Ectodermal cell (in vitro differentiated cells): Measurements from ENCODE around the gene CAMSAP1.

Source experiments
- H3K27ac ChIP-seq: 2 replicates; pipeline ENCODE4 v1.7.0; 2013; ENCODE audit warnings: mild to moderate bottlenecking, low read depth, low read length; ENCODE audit not compliant: insufficient read depth, poor library complexity, severe bottlenecking
- H3K27me3 ChIP-seq: 2 replicates; pipeline ENCODE4 v1.7.0; 2013; ENCODE audit warnings: mild to moderate bottlenecking, low read length; ENCODE audit not compliant: insufficient read depth, control insufficient read depth, poor library complexity, severe bottlenecking
- H3K36me3 ChIP-seq: one replicate; pipeline ENCODE4 v1.7.0; 2013; ENCODE audit warnings: low read length; ENCODE audit not compliant: control insufficient read depth, insufficient read depth
- H3K4me1 ChIP-seq: one replicate; pipeline ENCODE4 v1.7.0; 2013; ENCODE audit warnings: low read length; ENCODE audit not compliant: control insufficient read depth, insufficient read depth
- H3K4me3 ChIP-seq: 2 replicates; pipeline ENCODE4 v1.7.0; 2013; ENCODE audit warnings: low read depth, low read length, control low read depth; ENCODE audit not compliant: insufficient read depth
- H3K9me3 ChIP-seq: 2 replicates; pipeline ENCODE4 v1.7.0; 2013; ENCODE audit warnings: mild to moderate bottlenecking, low read length, moderate library complexity; ENCODE audit not compliant: control insufficient read depth
- WGBS, 2 experiments: methylation state at CpG; one replicate each; pipeline ENCODE4 v1.1.7; 2013; ENCODE audit warnings: missing lambda C conversion rate in 2 of 2; 5-methylcytosine and 5-hydroxymethylcytosine counted together

Gene CAMSAP1

GRCh38 chr9:135888126-135888765, 19.1 kb downstream of the CAMSAP1 start:
- no peaks in the 10 kb centered on the region for H3K36me3 ChIP-seq
- H3K27me3 ChIP-seq, result no peaks in the 10 kb centered on the region
- H3K9me3 ChIP-seq, result no peaks in the 10 kb centered on the region
- WGBS, 2 experiments, result 90% methylated on average over 22 of the region's 22 CpGs
- H3K4me3 ChIP-seq, result no peak overlapping the region
- no peak overlapping the region for H3K27ac ChIP-seq
- H3K4me1 ChIP-seq, result peaks cover 59% of the 10 kb centered on the region

GRCh38 chr9:135887585-135888050, 19.7 kb downstream of the CAMSAP1 start:
- no peaks in the 10 kb centered on the region for H3K9me3 ChIP-seq
- peaks cover 59% of the 10 kb centered on the region for H3K4me1 ChIP-seq
- no peaks in the 10 kb centered on the region for H3K27me3 ChIP-seq
- no peaks in the 10 kb centered on the region for H3K36me3 ChIP-seq
- WGBS, 2 experiments, result 54 to 56% methylated on average over 12 of the region's 12 CpGs
- H3K4me3 ChIP-seq, result no peak overlapping the region
- no peak overlapping the region for H3K27ac ChIP-seq

- Histone ChIP-seq H3K36me3 (no peaks in the 10 kb centered on the region), H3K9me3 (no peaks in the 10 kb centered on the region), H3K27me3 (no peaks in the 10 kb centered on the region), H3K4me1 (peaks cover 59% of the 10 kb centered on the region), H3K27ac (no peak overlapping the region), H3K4me3 (no peak overlapping the region)
- 86 to 87% methylated on average over 18 of the region's 18 CpGs for WGBS, 2 experiments
These were observed 20.3 kb downstream of the CAMSAP1 start for GRCh38 chr9:135887021-135887507.

- no peak overlapping the region for H3K27ac ChIP-seq
- no peaks in the 10 kb centered on the region for H3K27me3 ChIP-seq
- peaks cover 57% of the 10 kb centered on the region for H3K4me1 ChIP-seq
- no peaks in the 10 kb centered on the region for H3K9me3 ChIP-seq
- H3K4me3 ChIP-seq, result no peak overlapping the region
- 91 to 93% methylated on average over 21 of the region's 21 CpGs for WGBS, 2 experiments
- H3K36me3 ChIP-seq, result peaks cover 3% of the 10 kb centered on the region
These were observed 21.0 kb downstream of the CAMSAP1 start for GRCh38 chr9:135886147-135886981.

- no peak overlapping the region for H3K27ac ChIP-seq
- H3K4me1 ChIP-seq, result peaks cover 47% of the 10 kb centered on the region
- H3K36me3 ChIP-seq, result peaks cover 4% of the 10 kb centered on the region
- H3K9me3 ChIP-seq, result no peaks in the 10 kb centered on the region
- no peak overlapping the region for H3K4me3 ChIP-seq
- H3K27me3 ChIP-seq, result no peaks in the 10 kb centered on the region
- 93 to 94% methylated on average over 7 of the region's 7 CpGs for WGBS, 2 experiments
These were observed 22.1 kb downstream of the CAMSAP1 start for GRCh38 chr9:135885100-135885853.

GRCh38 chr9:135884328-135885035, 22.9 kb downstream of the CAMSAP1 start:
- Histone ChIP-seq H3K4me3 (no peak overlapping the region), H3K36me3 (peaks cover 4% of the 10 kb centered on the region)

GRCh38 chr9:135883410-135884089, 23.8 kb downstream of the CAMSAP1 start:
- WGBS, 2 experiments, result 92 to 93% methylated on average over 15 of the region's 15 CpGs
- H3K27ac ChIP-seq, result no peak overlapping the region
- peaks cover 4% of the 10 kb centered on the region for H3K36me3 ChIP-seq
- H3K4me3 ChIP-seq, result no peak overlapping the region
- no peaks in the 10 kb centered on the region for H3K9me3 ChIP-seq
- no peaks in the 10 kb centered on the region for H3K27me3 ChIP-seq
- peaks cover 38% of the 10 kb centered on the region for H3K4me1 ChIP-seq

More at GRCh38 chr9:135884328-135885035, 22.9 kb downstream of the CAMSAP1 start:
- no peaks in the 10 kb centered on the region for H3K9me3 ChIP-seq
- peaks cover 39% of the 10 kb centered on the region for H3K4me1 ChIP-seq
- WGBS, 2 experiments, result 90 to 92% methylated on average over 16 of the region's 16 CpGs
- no peak overlapping the region for H3K27ac ChIP-seq
- no peaks in the 10 kb centered on the region for H3K27me3 ChIP-seq

GRCh38 chr9:135882011-135882410, 25.3 kb downstream of the CAMSAP1 start:
- no peak overlapping the region for H3K27ac ChIP-seq
- H3K4me1 ChIP-seq, result peaks cover 24% of the 10 kb centered on the region
- H3K9me3 ChIP-seq, result no peaks in the 10 kb centered on the region
- no peaks in the 10 kb centered on the region for H3K27me3 ChIP-seq
- H3K4me3 ChIP-seq, result no peak overlapping the region
- 91% methylated on average over 12 of the region's 12 CpGs for WGBS, 2 experiments
- H3K36me3 ChIP-seq, result peaks cover 4% of the 10 kb centered on the region

GRCh38 chr9:135880438-135880837, 26.9 kb downstream of the CAMSAP1 start:
- no peaks in the 10 kb centered on the region for H3K27me3 ChIP-seq
- 82 to 84% methylated on average over 12 of the region's 12 CpGs for WGBS, 2 experiments
- no peak overlapping the region for H3K27ac ChIP-seq
- no peaks in the 10 kb centered on the region for H3K9me3 ChIP-seq
- peaks cover 14% of the 10 kb centered on the region for H3K4me1 ChIP-seq
- H3K4me3 ChIP-seq, result no peak overlapping the region
- peaks cover 4% of the 10 kb centered on the region for H3K36me3 ChIP-seq
